ENCODE measurements around the gene POLK.

The POLK gene

GRCh38 chr5:75614176-75614575 is 102.5 kb downstream of the POLK start:
- no peak for TF ChIP-seq RAD21 (IDR thresholded peaks at IDR 0.05; ENCODE audit: low read depth)
- TF ChIP-seq NFIC (IDR thresholded peaks at IDR 0.05), result no peak
- TF ChIP-seq REST (IDR thresholded peaks at IDR 0.05; ENCODE audit: low read depth), result no peak
- no peak for TF ChIP-seq ZBTB7A (IDR thresholded peaks at IDR 0.05; ENCODE audit: low read depth)
- no peak for TF ChIP-seq CEBPB (IDR thresholded peaks at IDR 0.05)
- no peak for TF ChIP-seq EGR1 (IDR thresholded peaks at IDR 0.05)
- TF ChIP-seq USF1 (IDR thresholded peaks at IDR 0.05), result no peak
- no peak for TF ChIP-seq YY1 (IDR thresholded peaks at IDR 0.05; ENCODE audit: low read depth)
- TF ChIP-seq TEAD4 (IDR thresholded peaks at IDR 0.05), result no peak
- TF ChIP-seq MAX (IDR thresholded peaks at IDR 0.05), result no peak
- no peak for TF ChIP-seq EP300 (IDR thresholded peaks at IDR 0.05; ENCODE audit: borderline replicate concordance)
- no peak for TF ChIP-seq FOXM1 (IDR thresholded peaks at IDR 0.05; ENCODE audit: borderline replicate concordance, low read depth)
- TF ChIP-seq CREB1 (IDR thresholded peaks at IDR 0.05; ENCODE audit: low read depth), result no peak
- no peak for TF ChIP-seq TAF1 (IDR thresholded peaks at IDR 0.05; ENCODE audit: low read depth)

GRCh38 chr5:75616371-75616881 is 104.7 kb downstream of the POLK start:
- TF ChIP-seq USF1 (IDR thresholded peaks at IDR 0.05), result no peak
- no peak for TF ChIP-seq NFIC (IDR thresholded peaks at IDR 0.05)
- TF ChIP-seq MAX (IDR thresholded peaks at IDR 0.05), result no peak

- no peak for TF ChIP-seq MAX (IDR thresholded peaks at IDR 0.05)
- TF ChIP-seq NFIC (IDR thresholded peaks at IDR 0.05), result no peak
- TF ChIP-seq FOXM1 (IDR thresholded peaks at IDR 0.05; ENCODE audit: borderline replicate concordance, low read depth), result no peak
- no peak for TF ChIP-seq TCF12 (IDR thresholded peaks at IDR 0.05; ENCODE audit: low read depth)
- TF ChIP-seq CEBPB (IDR thresholded peaks at IDR 0.05), result no peak
- no peak for TF ChIP-seq TAF1 (IDR thresholded peaks at IDR 0.05; ENCODE audit: low read depth)
- no peak for TF ChIP-seq YY1 (IDR thresholded peaks at IDR 0.05; ENCODE audit: low read depth)
- TF ChIP-seq RAD21 (IDR thresholded peaks at IDR 0.05; ENCODE audit: low read depth), result no peak
- no peak for TF ChIP-seq EGR1 (IDR thresholded peaks at IDR 0.05)
- TF ChIP-seq TEAD4 (IDR thresholded peaks at IDR 0.05), result no peak
- no peak for TF ChIP-seq EP300 (IDR thresholded peaks at IDR 0.05; ENCODE audit: borderline replicate concordance)
- no peak for TF ChIP-seq REST (IDR thresholded peaks at IDR 0.05; ENCODE audit: low read depth)
- no peak for TF ChIP-seq USF1 (IDR thresholded peaks at IDR 0.05)
- TF ChIP-seq ZBTB7A (IDR thresholded peaks at IDR 0.05; ENCODE audit: low read depth), result no peak
- no peak for TF ChIP-seq CREB1 (IDR thresholded peaks at IDR 0.05; ENCODE audit: low read depth)
These were observed 105.4 kb downstream of the POLK start for GRCh38 chr5:75616971-75617621.

GRCh38 chr5:75617736-75618352 is 106.2 kb downstream of the POLK start:
- TF ChIP-seq RAD21 (IDR thresholded peaks at IDR 0.05; ENCODE audit: low read depth) (no peak), EP300 (IDR thresholded peaks at IDR 0.05; ENCODE audit: borderline replicate concordance) (no peak), ZBTB7A (IDR thresholded peaks at IDR 0.05; ENCODE audit: low read depth) (no peak), EGR1 (IDR thresholded peaks at IDR 0.05) (no peak), YY1 (IDR thresholded peaks at IDR 0.05; ENCODE audit: low read depth) (no peak), CEBPB (IDR thresholded peaks at IDR 0.05) (no peak), TCF12 (IDR thresholded peaks at IDR 0.05; ENCODE audit: low read depth) (no peak), USF1 (IDR thresholded peaks at IDR 0.05) (no peak), MAX (IDR thresholded peaks at IDR 0.05) (no peak), FOXM1 (IDR thresholded peaks at IDR 0.05; ENCODE audit: borderline replicate concordance, low read depth) (no peak), REST (IDR thresholded peaks at IDR 0.05; ENCODE audit: low read depth) (no peak), NFIC (IDR thresholded peaks at IDR 0.05) (no peak), TEAD4 (IDR thresholded peaks at IDR 0.05) (no peak), TAF1 (IDR thresholded peaks at IDR 0.05; ENCODE audit: low read depth) (no peak), CREB1 (IDR thresholded peaks at IDR 0.05; ENCODE audit: low read depth) (no peak)
